K562 (cell line): ENCODE results near the gene PTPRU. TPM values are rescaled to one million over a fixed set of nuclear protein-coding genes. Genes with fewer than 3 reads are reported as not detected.

ENCODE experiments used
- ATAC-seq: fragments of 200-7000 bp; cut with Tn5 transposase; 3 replicates; pipeline ENCODE4 v1.9.1; 2020; ENCODE audit warnings: moderate library complexity
- BruUV-seq: library from RNA; stranded (reverse); fragments of 400-500 nt; replicated peaks from 2 replicates; lab custom pipeline; 2021; lab: Mats Ljungman, UMichigan
- CTCF ChIA-PET: fragments of 300-600 bp; formaldehyde crosslinking; extraction: SDS; loops from one replicate; lab custom pipeline; 2021; ENCODE audit warnings: low intra/inter-chr PET ratio; lab: Yijun Ruan, JAX
- POLR2A ChIA-PET: fragments of 300-600, 350-650 bp; sonication (Branson Sonifier 250); formaldehyde crosslinking; extraction: SDS; loops from one replicate; lab custom pipeline; 2021; ENCODE audit warnings: antibody characterized with exemption, inconsistent platforms; lab: Yijun Ruan, JAX
- DNase-seq, 4 experiments: peaks; one replicate each; pipeline versions ENCODE4 v3.0.0 to v3.0.0-alpha.2; 2011 to 2018; ENCODE audit warnings: low spot score in 3 of 4, mixed read lengths in 3 of 4; ENCODE audit errors: extremely low read depth in 1 of 4
- FAIRE-seq: peaks from 2 replicates; lab custom pipeline; 2011; peaks lifted over from hg19 to GRCh38; lab: Jason Lieb, UNC
- H2AFZ ChIP-seq: 2 replicates; pipeline ENCODE4 v1.6.0; 2011; ENCODE audit warnings: low read depth, low read length, control low read depth, inconsistent platforms
- H3K27ac ChIP-seq: fragments of 200-600 bp; 3 replicates; pipeline ENCODE4 v1.8.0; 2011; ENCODE audit warnings: low read depth, mild to moderate bottlenecking, control low read depth, inconsistent platforms, low read length, moderate library complexity, mixed read lengths; ENCODE audit errors: extremely low read depth
- H3K27me3 ChIP-seq, 2 experiments: fragments of 300-600 bp in 1 of 2; 2 replicates in 1 of 2; 3 replicates in 1 of 2; pipeline versions ENCODE4 v1.6.0 to v1.8.0; 2011; ENCODE audit warnings: inconsistent platforms in 2 of 2, low read length in 2 of 2, mild to moderate bottlenecking in 1 of 2, mixed read lengths in 1 of 2, moderate library complexity in 1 of 2; ENCODE audit not compliant: control insufficient read depth in 2 of 2, insufficient read depth in 2 of 2
- H3K36me3 ChIP-seq: fragments of 300-600 bp; 3 replicates; pipeline ENCODE4 v1.8.0; 2011; ENCODE audit warnings: mild to moderate bottlenecking, low read length, inconsistent platforms; ENCODE audit not compliant: control insufficient read depth, insufficient read depth
- H3K4me1 ChIP-seq, 2 experiments: fragments of 200-600 bp in 1 of 2; replicated peaks in 1 of 2; 2 replicates in 1 of 2; 3 replicates in 1 of 2; pipeline versions ENCODE4 v1.5.1 to v1.8.0; 2011; ENCODE audit warnings: inconsistent platforms in 2 of 2, low read length in 2 of 2, mild to moderate bottlenecking in 1 of 2, mixed read lengths in 1 of 2, moderate library complexity in 1 of 2; ENCODE audit not compliant: control insufficient read depth in 2 of 2, insufficient read depth in 2 of 2
- H3K4me2 ChIP-seq: 2 replicates; pipeline ENCODE4 v1.6.1; 2011; ENCODE audit warnings: low read length, control low read depth, inconsistent platforms, mixed read lengths; ENCODE audit not compliant: insufficient read depth
- H3K4me3 ChIP-seq: fragments of 200-600 bp; sonication (generic), shearing (Covaris generic); 2 replicates; pipeline ENCODE4 v1.5.1; 2016; ENCODE audit warnings: control low read depth, inconsistent platforms
- H3K79me2 ChIP-seq: fragments of 200-600 bp; 3 replicates; pipeline ENCODE4 v1.8.0; 2011; ENCODE audit warnings: low read length, inconsistent platforms; ENCODE audit not compliant: control insufficient read depth, insufficient read depth
- H3K9ac ChIP-seq, 2 experiments: 2 replicates each; pipeline versions ENCODE4 v1.6.0 to v1.6.1; 2011; ENCODE audit warnings: low read depth in 2 of 2, low read length in 2 of 2, control low read depth in 1 of 2, inconsistent platforms in 1 of 2, mild to moderate bottlenecking in 1 of 2, mixed read lengths in 1 of 2; ENCODE audit not compliant: insufficient read depth in 1 of 2
- H3K9me1 ChIP-seq: one replicate; pipeline ENCODE4 v1.6.0; 2011; ENCODE audit warnings: inconsistent platforms, mild to moderate bottlenecking, low read length, moderate library complexity; ENCODE audit not compliant: control insufficient read depth, insufficient read depth
- H3K9me3 ChIP-seq: replicated peaks from 2 replicates; pipeline ENCODE4 v1.5.1; 2011; ENCODE audit warnings: low read depth, low read length, inconsistent platforms; ENCODE audit not compliant: control insufficient read depth, insufficient read depth
- H4K20me1 ChIP-seq: replicated peaks from 2 replicates; pipeline ENCODE4 v1.6.1; 2011; ENCODE audit warnings: low read length, inconsistent platforms, mixed read lengths; ENCODE audit not compliant: control insufficient read depth, insufficient read depth
- BRF1 ChIP-seq: IDR thresholded peaks from 3 replicates; pipeline ENCODE4 v1.6.1; 2011; ENCODE audit warnings: borderline replicate concordance, mild to moderate bottlenecking; ENCODE audit not compliant: insufficient read length; ENCODE audit errors: extremely low read depth
- HLTF ChIP-seq: fragments of 450-650 bp; IDR thresholded peaks from 2 replicates; pipeline ENCODE4 v1.6.1; 2016
- MAFF ChIP-seq: IDR thresholded peaks from 2 replicates; pipeline ENCODE4 v1.6.1; 2012; ENCODE audit warnings: low read length, improper control_type of control experiment
- MAX ChIP-seq: sonication (generic); formaldehyde crosslinking; IDR thresholded peaks from 2 replicates; pipeline ENCODE4 v1.9.0; 2022; ENCODE audit warnings: mild to moderate bottlenecking, missing genetic modification reagents
- MCM7 ChIP-seq, 2 experiments: fragments of 450-650 bp; IDR thresholded peaks; 2 replicates each; pipeline ENCODE4 v1.6.1; 2016 to 2018
- NFE2 ChIP-seq: IDR thresholded peaks from 2 replicates; pipeline ENCODE4 v1.6.1; 2014; ENCODE audit warnings: antibody characterized with exemption, low read depth
- SIN3B ChIP-seq: fragments of 450-650 bp; IDR thresholded peaks from 2 replicates; pipeline ENCODE4 v1.6.1; 2017; ENCODE audit warnings: low read depth, mild to moderate bottlenecking, moderate library complexity
- SRSF1 ChIP-seq: fragments of 200-400 bp; formaldehyde crosslinking; IDR thresholded peaks from 2 replicates; pipeline ENCODE4 v1.6.1; 2017; ENCODE audit warnings: mild to moderate bottlenecking, low read depth, low read length, moderate library complexity
- ZBTB26 ChIP-seq: fragments of 450-650 bp; formaldehyde crosslinking; IDR thresholded peaks from 2 replicates; pipeline ENCODE4 v1.4.0; 2022; ENCODE audit warnings: missing genetic modification characterization
- ZNF717 ChIP-seq: fragments of 250-450 bp; sonication (Bioruptor Pico); IDR thresholded peaks from 2 replicates; pipeline ENCODE4 v1.5.0; 2021
- WGBS: fragments of 100-300 bp; shearing (Covaris generic); methylation state at CpG from one replicate; pipeline ENCODE4 v1.1.6; 2016; ENCODE audit warnings: low coverage, mixed read lengths; ENCODE audit not compliant: insufficient coverage; ENCODE audit errors: missing lambda C conversion rate; 5-methylcytosine and 5-hydroxymethylcytosine counted together
- in situ Hi-C: fragments of 300-500 bp; cut with MboI; formaldehyde crosslinking; loops from 4 replicates; pipeline ENCODE4 v1.15.0; 2018; ENCODE audit warnings: inconsistent platforms, mixed read lengths
- intact Hi-C: fragments of 100-400 bp; cut with micrococcal nuclease; formaldehyde crosslinking; loops from 2 replicates; pipeline ENCODE4 v1.14.2; 2022
- polyA plus RNA-seq, 8 experiments: library from polyadenylated mRNA; depleted of rRNA in 4 of 8; stranded (reverse) in 5 of 8; unstranded in 3 of 8; fragments of >200 nt; fragmentation: Nextera tagmentation in 2 of 8; fragmentation: Illumina TruSeq in 1 of 8; extraction: Ambion mirVana in 2 of 8; extraction: Trizol in 1 of 8; gene quantifications; 2 replicates each; pipeline versions ENCODE4 v1.2.1 to v1.2.3, GENCODE V29; 2011 to 2014; ENCODE audit warnings: inconsistent platforms in 1 of 8, missing spikeins in 1 of 8
- total RNA-seq, 7 experiments: library from RNA; depleted of rRNA in 6 of 7; stranded (reverse); fragments of >200 nt in 6 of 7; fragmentation: Illumina TruSeq in 2 of 7; extraction: Trizol in 2 of 7; gene quantifications; 2 replicates each; pipeline versions ENCODE4 v1.2.1 to v1.2.3, GENCODE V29; 2011 to 2021; ENCODE audit warnings: low replicate concordance in 1 of 7

PTPRU gene
- total and polyA plus RNA-seq, 9 of the 15 experiments (the other 6 are each of a cell fraction or from before 2014, with no cell fraction given): 0.01 to 2.9 (median 1.0) TPM

DNA sequence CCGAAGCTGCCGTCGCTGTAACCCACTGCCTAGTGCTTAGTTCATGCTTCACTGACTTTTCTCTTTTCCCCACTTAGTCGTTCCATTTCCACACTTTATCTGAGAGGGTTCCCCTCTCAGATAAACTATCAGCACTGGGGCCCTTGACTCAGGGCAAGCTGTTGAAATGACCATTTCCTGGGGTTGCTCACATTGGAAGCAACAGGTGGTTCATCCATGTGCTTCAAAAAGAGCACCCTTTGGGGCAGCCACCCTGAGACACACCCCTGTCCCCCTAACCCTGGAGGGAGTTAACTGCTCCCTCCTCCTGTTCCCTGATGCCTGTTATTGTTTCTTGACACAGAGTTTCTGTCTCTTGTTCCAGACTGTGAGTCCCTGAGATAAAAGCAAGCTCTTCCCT is 107.2 kb downstream of the PTPRU start:
- CTCF ChIA-PET: no interaction called here

GRCh38 chr1:29343908-29344307 is 107.6 kb downstream of the PTPRU start:
- Histone ChIP-seq H3K4me3 (no peak overlapping the region), H3K79me2 (no peaks in the 10 kb centered on the region), H3K9ac (no peak overlapping the region), H3K4me2 (no peak overlapping the region), H4K20me1 (no peaks in the 10 kb centered on the region; the same call in 1 of the 2 replicates), H3K9me1 (no peaks in the 10 kb centered on the region), H3K27ac (no peak overlapping the region), H3K4me1 (no peaks in the 10 kb centered on the region), H3K9me3 (no peaks in the 10 kb centered on the region), H3K27me3 (peaks cover 11 to 29% of the 10 kb centered on the region in 2 experiments; a peak in 4 of 5 replicates), H3K36me3 (no peaks in the 10 kb centered on the region), H2AFZ (no peak overlapping the region)
- CTCF ChIA-PET: no interaction called here
- ATAC-seq (no peak), DNase-seq (no peak), FAIRE-seq (peak; percentile 74)
- WGBS: 2% methylated on average over 10 of the region's 10 CpGs
- intact Hi-C loops: loop anchor here (5.0 kb wide), 1 partner anchor 68 kb away; no protein-coding TSS in a partner anchor
- in situ Hi-C loops: no loop called here
- POLR2A ChIA-PET: no interaction called here
- BruUV-seq: no TSS peak
- TF ChIP-seq SIN3B (no peak), MCM7 (IDR thresholded peaks at IDR 0.05) (no peak), MAFF (no peak), ZBTB26 (CRISPR knock-in tag) (no peak), MAX (CRISPR knock-in tag) (no peak)

More for the DNA sequence above, 107.2 kb downstream of the PTPRU start:
- Histone ChIP-seq H3K4me1 (no peaks in the 10 kb centered on the region), H3K9me1 (no peaks in the 10 kb centered on the region), H2AFZ (no peak overlapping the region), H3K79me2 (no peaks in the 10 kb centered on the region), H4K20me1 (no peaks in the 10 kb centered on the region; the same call in 1 of the 2 replicates), H3K9me3 (no peaks in the 10 kb centered on the region), H3K4me2 (no peak overlapping the region), H3K36me3 (no peaks in the 10 kb centered on the region), H3K27ac (no peak overlapping the region), H3K9ac (no peak overlapping the region), H3K27me3 (peaks cover 11 to 29% of the 10 kb centered on the region in 2 experiments; a peak in 4 of 5 replicates), H3K4me3 (no peak overlapping the region)
- DNase-seq: no peak
- FAIRE-seq: no peak
- in situ Hi-C loops: no loop called here
- ATAC-seq: no peak
- WGBS: 4% methylated on average over 4 of the region's 4 CpGs
- POLR2A ChIA-PET: no interaction called here
- intact Hi-C loops: loop anchor here (5.0 kb wide), 1 partner anchor 69 kb away; no protein-coding TSS in a partner anchor
- BruUV-seq: no TSS peak
- TF ChIP-seq SRSF1 (no peak), HLTF (no peak), BRF1 (no peak), ZNF717 (CRISPR knock-in tag) (no peak), NFE2 (no peak)
